HS-5 (cell line): ENCODE results near the gene HLX.

Experiments used
- DNase-seq: peaks from one replicate; pipeline ENCODE4 v3.0.0-alpha.2; 2012; ENCODE audit warnings: low read depth

Gene HLX

GRCh38 chr1:220879076-220879508 is at the start of gene HLX:
Gene HLX (plus strand): TSS chr1:220879443. CDS start chr1:220879858, 415 bp downstream.
- DNase-seq = peak; percentile 74

- no peak for DNase-seq
Observed at GRCh38 chr1:220833436-220833835, 45.8 kb upstream of the HLX start.

- no peak for DNase-seq
Observed at GRCh38 chr1:220834155-220834870, 44.9 kb upstream of the HLX start.

GRCh38 chr1:220838578-220838977 is 40.7 kb upstream of the HLX start:
- no peak for DNase-seq

GRCh38 chr1:220839474-220839873 is 39.8 kb upstream of the HLX start:
- no peak for DNase-seq

GRCh38 chr1:220841293-220841692 is 38.0 kb upstream of the HLX start:
- DNase-seq = no peak

GRCh38 chr1:220843481-220844011 is 35.7 kb upstream of the HLX start:
- DNase-seq = no peak

- no peak for DNase-seq
Observed at GRCh38 chr1:220852408-220852807, 26.8 kb upstream of the HLX start.

- no peak for DNase-seq
Observed at GRCh38 chr1:220872296-220872695, 6.9 kb upstream of the HLX start.

- DNase-seq = no peak
Observed at GRCh38 chr1:220873087-220873486, 6.2 kb upstream of the HLX start.

GRCh38 chr1:220873868-220874655 is 5.2 kb upstream of the HLX start:
- no peak for DNase-seq

GRCh38 chr1:220875260-220875659 is 4.0 kb upstream of the HLX start:
- no peak for DNase-seq

GRCh38 chr1:220876511-220877376 is 2.5 kb upstream of the HLX start:
- DNase-seq = no peak

GRCh38 chr1:220877377-220878095 is 1.7 kb upstream of the HLX start:
- no peak for DNase-seq

GRCh38 chr1:220878191-220879075 is 810 bp upstream of the HLX start:
- no peak for DNase-seq

GRCh38 chr1:220879509-220880361 is 492 bp downstream of the HLX start:
- DNase-seq = no peak

GRCh38 chr1:220880362-220880670 is 1.1 kb downstream of the HLX start:
- no peak for DNase-seq

- DNase-seq = no peak
Observed at GRCh38 chr1:220880726-220881506, 1.7 kb downstream of the HLX start.
